OCI-M2 (cell line): ENCODE results near the gene DCHS2.
"Not testable (repeated sequence)": the region's sequence is repeated elsewhere in the genome, so short reads cannot be mapped to it uniquely, and the experiment has no call there.

Source experiments
- DNase-seq: peaks from one replicate; lab custom pipeline; 2025; ENCODE audit not compliant: unreplicated experiment; lab: John Stamatoyannopoulos, UW

Gene DCHS2

DNA sequence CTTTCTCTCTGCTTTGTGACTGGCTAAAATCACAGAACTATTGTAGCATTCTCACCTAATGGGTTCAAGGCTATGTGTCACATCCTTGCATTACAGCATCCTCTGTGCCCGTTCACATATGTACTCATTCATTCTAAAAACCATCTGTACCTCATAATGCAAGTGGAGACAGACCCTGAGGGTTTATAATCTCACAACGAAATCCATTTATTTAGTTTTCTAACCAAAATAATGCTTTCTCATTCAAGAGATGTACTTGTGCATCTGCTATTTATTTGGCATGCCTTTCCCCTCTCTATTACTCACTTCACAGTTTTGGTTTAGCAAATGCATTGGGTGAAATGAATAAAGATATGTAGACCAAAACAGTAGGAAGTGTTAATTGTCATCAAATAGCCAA is 261.5 kb downstream of the DCHS2 start:
- no peak for DNase-seq

DNA sequence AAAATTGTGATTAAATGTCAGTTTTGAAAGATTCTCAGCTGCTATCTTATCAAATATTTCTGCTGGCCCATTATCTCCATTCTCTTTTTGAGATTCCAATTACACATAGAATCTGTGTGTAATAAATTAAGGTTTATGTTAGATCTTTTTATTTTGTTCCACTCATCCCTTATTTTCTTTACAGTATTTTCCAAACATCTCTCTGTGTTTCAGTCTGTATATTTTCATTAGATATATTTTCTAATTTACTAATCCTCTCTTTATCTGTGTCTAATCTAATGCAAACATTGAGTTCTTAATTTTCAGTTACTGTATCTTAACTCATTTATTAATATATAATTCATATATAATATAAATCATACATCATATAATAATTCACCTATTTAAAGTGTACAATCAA is 268.7 kb downstream of the DCHS2 start:
- DNase-seq: no peak

GRCh38 chr4:154218051-154218450 is 273.5 kb downstream of the DCHS2 start:
- DNase-seq: no peak

GRCh38 chr4:154217384-154217783 is 274.2 kb downstream of the DCHS2 start:
- DNase-seq: not testable (repeated sequence)

DNA sequence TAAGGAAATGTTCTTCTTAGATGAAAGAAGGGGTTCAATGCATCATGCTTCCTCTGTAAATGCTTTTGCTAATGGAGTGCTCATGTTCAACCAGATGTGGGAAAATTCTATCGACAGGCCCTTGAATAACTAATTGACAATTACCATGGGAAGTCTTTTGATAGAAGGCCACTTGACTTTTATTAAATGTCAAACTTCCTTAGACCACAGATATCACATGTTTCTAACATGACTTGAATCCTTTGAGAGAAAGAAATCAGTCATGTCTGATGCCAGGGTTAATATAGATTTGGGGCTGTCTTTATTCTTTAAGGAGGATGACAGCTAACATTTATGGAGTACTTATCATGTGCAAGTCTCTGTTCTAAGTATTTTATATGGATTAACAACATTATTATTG is 280.1 kb downstream of the DCHS2 start:
- DNase-seq: no peak

DNA sequence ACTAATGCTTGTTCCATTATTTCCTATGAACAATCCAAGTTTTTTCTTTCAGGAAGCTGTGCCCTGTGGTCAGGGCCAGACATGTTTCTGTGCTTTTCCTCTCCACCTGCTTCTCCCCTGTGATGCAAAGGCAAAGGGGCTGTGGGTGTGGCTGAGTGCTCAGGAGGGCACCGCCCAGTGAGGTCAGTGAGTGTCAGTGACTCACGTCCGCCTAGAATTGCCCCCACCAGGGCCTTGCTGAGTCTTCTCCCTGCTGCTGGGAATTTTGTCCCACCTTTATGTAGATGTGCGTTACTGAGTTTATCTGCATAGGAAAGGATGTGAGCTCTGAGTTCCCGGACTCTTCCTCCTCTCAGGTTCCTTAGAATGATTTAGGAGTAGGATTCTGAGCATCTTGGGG is 283.2 kb downstream of the DCHS2 start:
- no peak for DNase-seq

- DNase-seq: peak; percentile 85
Measured at GRCh38 chr4:154205471-154205870, 286.1 kb downstream of the DCHS2 start.

GRCh38 chr4:154194649-154195048 is 296.9 kb downstream of the DCHS2 start:
- DNase-seq: no peak

GRCh38 chr4:154192585-154192984 is 299.0 kb downstream of the DCHS2 start:
- DNase-seq: no peak

GRCh38 chr4:154189346-154189745 is 302.3 kb downstream of the DCHS2 start:
- no peak for DNase-seq

DNA sequence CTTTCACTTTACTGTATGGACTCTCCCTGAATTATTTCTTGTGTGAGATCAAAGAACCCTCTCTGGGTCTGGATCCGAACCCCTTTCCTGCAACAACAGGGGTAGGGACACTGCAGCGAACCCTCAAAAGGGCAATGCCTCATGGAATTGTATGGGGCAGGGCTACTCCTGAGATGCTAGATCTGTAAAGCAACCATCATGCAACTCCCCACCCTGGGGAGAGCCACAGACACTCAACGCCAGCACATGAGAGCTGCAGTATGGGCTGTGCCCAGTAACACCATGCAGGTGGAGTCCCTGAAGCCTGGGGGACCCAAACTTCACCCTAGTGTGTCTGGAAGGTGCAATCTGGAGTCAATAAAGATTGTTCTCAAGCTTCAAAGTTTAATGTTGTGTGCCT is 304.7 kb downstream of the DCHS2 start:
- DNase-seq: no peak

- no peak for DNase-seq
Measured at GRCh38 chr4:154186035-154186434, 305.6 kb downstream of the DCHS2 start.

DNA sequence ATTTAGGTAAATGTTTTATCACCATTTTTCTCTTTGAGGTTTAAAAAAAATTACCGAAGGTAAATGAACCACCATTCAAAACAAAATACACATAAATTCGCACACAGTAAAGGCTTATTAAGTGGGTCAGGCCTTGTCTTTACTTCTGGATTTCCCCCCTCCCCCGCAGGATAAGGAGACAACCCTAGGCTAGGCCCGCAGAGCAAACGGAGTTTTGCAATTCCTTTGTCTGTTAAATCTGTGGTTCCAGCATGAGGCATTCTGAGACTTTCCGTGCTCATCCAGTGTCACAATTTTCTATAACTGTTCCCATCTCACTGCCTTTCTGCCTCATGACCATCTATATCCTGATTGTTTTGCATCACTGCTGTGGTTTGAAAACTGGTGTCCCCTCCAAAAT is 307.4 kb downstream of the DCHS2 start:
- no peak for DNase-seq

GRCh38 chr4:154183264-154183663 is 308.3 kb downstream of the DCHS2 start:
- DNase-seq: no peak
